ENCODE results near the gene FRMD5.

- TF ChIP-seq CTCF (IDR thresholded peaks at IDR 0.05) (no peak), EP300 (IDR thresholded peaks at IDR 0.05) (no peak), POLR2A (IDR thresholded peaks at IDR 0.05) (no peak), POLR2AphosphoS5 (IDR thresholded peaks at IDR 0.05) (no peak)
These were observed 228.4 kb downstream of the FRMD5 start for GRCh38 chr15:43966646-43967045.

Data from sigmoid colon (tissue), 4 donors.